K562 (cell line): ENCODE data around the gene PGRMC2. TPM values are rescaled to one million over a fixed set of nuclear protein-coding genes. Genes with fewer than 3 reads are reported as not detected.

ENCODE experiments used
- CBX8 ChIP-seq: fragments of 200-600 bp; sonication (generic); IDR thresholded peaks from 2 replicates; pipeline ENCODE4 v1.6.1; 2012; ENCODE audit warnings: borderline replicate concordance, mixed run types, low read depth, mild to moderate bottlenecking, moderate library complexity, mixed read lengths, low read length, control low read depth, inconsistent platforms; ENCODE audit not compliant: poor library complexity, severe bottlenecking; ENCODE audit errors: extremely low read depth
- CGGBP1 ChIP-seq: fragments of 250-450 bp; sonication (Bioruptor Pico); IDR thresholded peaks from 2 replicates; pipeline ENCODE4 v1.9.0; 2021; ENCODE audit warnings: mild to moderate bottlenecking
- GABPB1 ChIP-seq: sonication (generic); formaldehyde crosslinking; IDR thresholded peaks from 2 replicates; pipeline ENCODE4 v1.8.0; 2022; ENCODE audit warnings: mild to moderate bottlenecking, missing genetic modification reagents
- ILF3 ChIP-seq: fragments of 450-650 bp; IDR thresholded peaks from 2 replicates; pipeline ENCODE4 v1.6.1; 2018; ENCODE audit warnings: antibody characterized with exemption, mild to moderate bottlenecking, moderate library complexity, borderline replicate concordance
- IRF9 ChIP-seq: fragments of 450-650 bp; IDR thresholded peaks from 2 replicates; pipeline ENCODE4 v1.6.1; 2016; ENCODE audit warnings: missing biosample characterization, missing genetic modification characterization
- JUND ChIP-seq, 2 experiments: IDR thresholded peaks; 2 replicates in 1 of 2; 3 replicates in 1 of 2; pipeline ENCODE4 v1.6.1; 2011; ENCODE audit warnings: borderline replicate concordance in 2 of 2, low read depth in 2 of 2, low read length in 2 of 2, improper control_type of control experiment in 1 of 2, missing biosample characterization in 1 of 2, missing genetic modification characterization in 1 of 2, missing genetic modification reagents in 1 of 2
- KDM2B ChIP-seq: fragments of 250-450 bp; sonication (Bioruptor Pico); IDR thresholded peaks from 2 replicates; pipeline ENCODE4 v1.8.0; 2021; ENCODE audit warnings: mild to moderate bottlenecking, moderate library complexity
- MED1 ChIP-seq: sonication (generic); formaldehyde crosslinking; IDR thresholded peaks from 2 replicates; pipeline ENCODE4 v1.8.1; 2023; ENCODE audit warnings: missing genetic modification reagents, borderline replicate concordance
- MITF ChIP-seq: IDR thresholded peaks from 2 replicates; pipeline ENCODE4 v1.6.1; 2014; ENCODE audit warnings: antibody characterized with exemption
- MLLT1 ChIP-seq, 2 experiments: fragments of 450-650 bp; IDR thresholded peaks; 2 replicates each; pipeline ENCODE4 v1.6.1; 2016
- OTX1 ChIP-seq: fragments of 450-650 bp; formaldehyde crosslinking; IDR thresholded peaks from 2 replicates; pipeline ENCODE4 v1.4.0; 2022; ENCODE audit warnings: mild to moderate bottlenecking
- POLR2G ChIP-seq: fragments of 200-400 bp; formaldehyde crosslinking; IDR thresholded peaks from 2 replicates; pipeline ENCODE4 v1.6.1; 2017; ENCODE audit warnings: low read depth, mild to moderate bottlenecking, antibody characterized with exemption, low read length, moderate library complexity
- PRPF4 ChIP-seq: fragments of 200-400 bp; formaldehyde crosslinking; IDR thresholded peaks from one replicate; pipeline ENCODE4 v1.6.1; 2017; ENCODE audit warnings: low read length, low read depth, mild to moderate bottlenecking; ENCODE audit not compliant: insufficient read depth, poor library complexity, severe bottlenecking
- RCOR1 ChIP-seq, 2 experiments: IDR thresholded peaks; 2 replicates each; pipeline ENCODE4 v1.6.1; 2012; ENCODE audit warnings: low read depth in 2 of 2, low read length in 2 of 2, borderline replicate concordance in 1 of 2, improper control_type of control experiment in 1 of 2
- RFX7 ChIP-seq: fragments of 250-450 bp; sonication (Bioruptor Pico); IDR thresholded peaks from 2 replicates; pipeline ENCODE4 v1.5.1; 2021; ENCODE audit warnings: mild to moderate bottlenecking
- WHSC1 ChIP-seq: IDR thresholded peaks from one replicate; pipeline ENCODE4 v1.6.1; 2012; ENCODE audit warnings: low read length, control low read depth, inconsistent platforms
- ZBTB8A ChIP-seq: fragments of 450-650 bp; IDR thresholded peaks from 2 replicates; pipeline ENCODE4 v1.6.1; 2018; ENCODE audit warnings: mild to moderate bottlenecking, moderate library complexity; ENCODE audit not compliant: partially characterized antibody
- ZEB2 ChIP-seq: fragments of 450-650 bp; IDR thresholded peaks from 2 replicates; pipeline ENCODE4 v1.6.1; 2016
- ZNF311 ChIP-seq: fragments of 250-450 bp; sonication (Bioruptor Pico); IDR thresholded peaks from 2 replicates; pipeline ENCODE4 v1.4.0; 2020; ENCODE audit warnings: mild to moderate bottlenecking, moderate library complexity
- ZNF444 ChIP-seq: fragments of 250-450 bp; sonication (Bioruptor Pico); IDR thresholded peaks from 2 replicates; pipeline ENCODE4 v1.4.0; 2020; ENCODE audit warnings: mild to moderate bottlenecking, moderate library complexity
- ZNF449 ChIP-seq: fragments of 250-450 bp; sonication (Bioruptor Pico); IDR thresholded peaks from 2 replicates; pipeline ENCODE4 v1.8.0; 2022; ENCODE audit warnings: moderate library complexity, mild to moderate bottlenecking, inconsistent platforms
- ZNF780A ChIP-seq: fragments of 250-450 bp; sonication (Bioruptor Pico); IDR thresholded peaks from 2 replicates; pipeline ENCODE4 v1.5.0; 2021; ENCODE audit warnings: mild to moderate bottlenecking
- polyA plus RNA-seq, 8 experiments: library from polyadenylated mRNA; depleted of rRNA in 4 of 8; stranded (reverse) in 5 of 8; unstranded in 3 of 8; fragments of >200 nt; fragmentation: Nextera tagmentation in 2 of 8; fragmentation: Illumina TruSeq in 1 of 8; extraction: Ambion mirVana in 2 of 8; extraction: Trizol in 1 of 8; gene quantifications; 2 replicates each; pipeline versions ENCODE4 v1.2.1 to v1.2.3, GENCODE V29; 2011 to 2014; ENCODE audit warnings: inconsistent platforms in 1 of 8, missing spikeins in 1 of 8
- total RNA-seq, 7 experiments: library from RNA; depleted of rRNA in 6 of 7; stranded (reverse); fragments of >200 nt in 6 of 7; fragmentation: Illumina TruSeq in 2 of 7; extraction: Trizol in 2 of 7; gene quantifications; 2 replicates each; pipeline versions ENCODE4 v1.2.1 to v1.2.3, GENCODE V29; 2011 to 2021; ENCODE audit warnings: low replicate concordance in 1 of 7

Gene PGRMC2
- total and polyA plus RNA-seq, 9 of the 15 experiments (the other 6 are each of a cell fraction or from before 2014, with no cell fraction given): 12.4 to 81.3 (median 22.7) TPM

GRCh38 chr4:128289523-128290158 is 2.0 kb upstream of the PGRMC2 start (continued):
- TF ChIP-seq JUND (IDR thresholded peaks at IDR 0.05; ENCODE audit: borderline replicate concordance, low read depth, low read length) (no peak), JUND (tag; IDR thresholded peaks at IDR 0.05; ENCODE audit: borderline replicate concordance, low read depth, low read length) (0 out of 3 replicates have a peak, but pooled peaks have one; percentile 11), PRPF4 (no peak), ZNF311 (CRISPR knock-in tag) (no peak), MITF (no peak), OTX1 (no peak), ZEB2 (no peak), IRF9 (no peak), WHSC1 (no peak), RCOR1 (IDR thresholded peaks at IDR 0.05; ENCODE audit: borderline replicate concordance in 1 of 2, low read depth in 2 of 2, low read length in 2 of 2) (peak in 1 of 2 experiments; percentile 54; a peak in 1 of 4 replicates), ZNF444 (CRISPR knock-in tag) (no peak), KDM2B (no peak), POLR2G (no peak), GABPB1 (CRISPR knock-in tag) (no peak), RFX7 (CRISPR knock-in tag) (no peak), ZNF780A (CRISPR knock-in tag) (no peak), ILF3 (0 out of 2 replicates have a peak, but pooled peaks have one; percentile 15), CBX8 (no peak), MLLT1 (IDR thresholded peaks at IDR 0.05) (no peak), MED1 (CRISPR knock-in tag) (no peak), ZNF449 (CRISPR knock-in tag) (no peak), ZBTB8A (no peak), CGGBP1 (CRISPR knock-in tag) (no peak)
